GM12874 (cell line): ENCODE data around the gene WDR70.

Experiments
- TF ChIP-seq, protein P1 (sequence below): IDR thresholded peaks from 2 replicates; pipeline ENCODE4 v1.5.1; 2011; ENCODE audit warnings: low read depth, mild to moderate bottlenecking, control low read depth, low read length, moderate library complexity; ENCODE audit not compliant: insufficient read depth

The WDR70 gene

DNA sequence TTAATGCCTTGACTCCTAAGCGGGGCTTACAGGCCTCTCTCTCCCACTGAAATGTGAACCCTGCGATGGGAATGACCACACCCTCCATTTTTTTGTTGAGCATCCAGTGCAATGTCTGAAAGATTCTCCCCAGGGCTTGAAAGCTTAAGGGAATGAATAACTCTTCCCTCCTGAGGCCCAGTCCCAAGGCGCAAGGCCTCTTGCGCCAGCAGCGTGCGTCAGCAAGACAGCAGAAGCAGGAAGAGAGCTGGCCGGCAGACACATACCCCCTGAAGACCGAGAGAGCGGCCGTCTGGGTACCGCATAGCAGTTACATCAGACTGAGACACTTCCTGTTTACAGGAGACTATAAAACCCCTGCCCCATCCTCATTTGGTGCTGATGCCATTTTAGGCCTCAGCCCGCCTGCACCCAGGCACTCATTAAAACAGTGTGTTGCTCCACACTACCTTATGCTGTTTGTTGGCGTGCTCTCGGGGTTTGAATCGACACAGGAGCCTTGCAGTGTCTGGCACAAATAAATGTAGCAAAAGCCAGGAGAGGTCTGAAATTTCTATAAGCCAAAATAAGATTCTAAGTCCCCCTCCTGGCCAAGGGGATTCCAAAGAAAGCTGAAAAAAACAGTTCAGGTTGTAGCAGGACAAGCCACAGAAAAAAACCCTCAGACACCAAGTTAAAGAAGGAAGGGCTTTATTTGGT, 398.5 kb downstream of the WDR70 start:
- TF ChIP-seq, protein P1, sequence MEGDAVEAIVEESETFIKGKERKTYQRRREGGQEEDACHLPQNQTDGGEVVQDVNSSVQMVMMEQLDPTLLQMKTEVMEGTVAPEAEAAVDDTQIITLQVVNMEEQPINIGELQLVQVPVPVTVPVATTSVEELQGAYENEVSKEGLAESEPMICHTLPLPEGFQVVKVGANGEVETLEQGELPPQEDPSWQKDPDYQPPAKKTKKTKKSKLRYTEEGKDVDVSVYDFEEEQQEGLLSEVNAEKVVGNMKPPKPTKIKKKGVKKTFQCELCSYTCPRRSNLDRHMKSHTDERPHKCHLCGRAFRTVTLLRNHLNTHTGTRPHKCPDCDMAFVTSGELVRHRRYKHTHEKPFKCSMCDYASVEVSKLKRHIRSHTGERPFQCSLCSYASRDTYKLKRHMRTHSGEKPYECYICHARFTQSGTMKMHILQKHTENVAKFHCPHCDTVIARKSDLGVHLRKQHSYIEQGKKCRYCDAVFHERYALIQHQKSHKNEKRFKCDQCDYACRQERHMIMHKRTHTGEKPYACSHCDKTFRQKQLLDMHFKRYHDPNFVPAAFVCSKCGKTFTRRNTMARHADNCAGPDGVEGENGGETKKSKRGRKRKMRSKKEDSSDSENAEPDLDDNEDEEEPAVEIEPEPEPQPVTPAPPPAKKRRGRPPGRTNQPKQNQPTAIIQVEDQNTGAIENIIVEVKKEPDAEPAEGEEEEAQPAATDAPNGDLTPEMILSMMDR: no peak

DNA sequence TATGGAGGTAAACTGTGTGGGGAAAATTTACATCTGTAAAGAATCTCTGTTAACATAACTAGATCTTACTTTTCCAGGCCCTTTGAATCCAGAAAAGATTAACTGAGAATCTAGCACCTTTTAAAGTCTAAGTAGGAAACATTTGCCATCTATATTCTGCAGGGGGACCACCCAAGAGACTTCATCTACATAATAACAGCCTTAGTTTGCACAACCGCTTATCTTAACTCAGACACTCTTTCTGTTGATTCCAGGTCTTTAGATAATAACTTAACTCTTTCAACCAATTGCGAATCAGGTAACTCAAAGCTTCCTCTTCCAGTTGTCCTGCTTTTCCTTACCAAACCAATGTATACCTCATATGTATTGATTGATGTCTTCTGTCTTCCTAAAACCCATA, 407.3 kb downstream of the WDR70 start:
- TF ChIP-seq, protein P1: no peak

DNA sequence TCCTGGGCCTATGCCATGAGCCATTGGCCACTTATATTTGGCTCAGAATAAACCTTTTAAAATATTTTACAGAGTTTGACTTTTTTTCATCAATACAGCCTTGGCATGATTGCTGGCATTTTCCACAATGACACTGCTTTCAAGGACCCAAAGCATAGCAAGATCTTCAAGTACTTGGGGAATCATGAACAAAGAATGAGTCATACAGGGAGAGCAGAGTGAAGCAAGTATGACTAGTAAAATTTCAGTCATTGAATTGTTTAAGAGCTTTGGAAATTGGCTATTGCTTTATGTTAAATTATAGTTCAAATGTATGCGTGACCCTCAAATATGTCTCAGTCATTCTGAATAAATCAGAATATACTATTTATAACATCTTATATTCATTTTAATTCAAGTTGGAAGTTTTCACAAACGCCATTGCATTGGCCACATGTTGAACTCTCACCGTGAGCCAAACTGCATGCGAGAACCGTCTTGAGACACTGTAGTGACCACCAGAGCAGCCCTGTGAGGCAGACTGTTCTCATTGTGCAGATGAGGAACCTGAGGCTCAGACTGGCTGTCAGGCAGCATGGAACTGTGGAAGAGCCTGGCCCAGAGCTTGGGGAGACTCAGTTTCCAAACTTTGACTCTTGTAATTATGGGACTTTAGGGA, 407.9 kb downstream of the WDR70 start:
- TF ChIP-seq, protein P1: no peak

DNA sequence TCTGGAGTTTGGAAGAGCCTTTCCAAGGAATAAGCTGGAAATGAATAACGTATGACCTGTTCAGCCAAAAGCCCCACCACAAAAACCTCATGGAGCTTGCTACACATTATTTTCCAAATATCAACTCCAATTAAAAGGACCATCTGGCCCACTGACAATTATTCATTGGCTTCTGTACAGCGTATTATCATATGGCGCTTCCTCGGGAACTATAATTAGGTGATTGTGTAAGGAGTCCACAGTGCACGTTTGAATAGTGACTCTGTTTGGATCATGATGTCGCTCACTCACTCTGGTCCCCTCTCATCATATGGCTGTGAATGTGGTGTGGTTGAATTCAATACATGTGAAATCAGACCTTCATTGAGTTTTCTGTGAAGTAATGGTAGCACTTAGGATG, 408.6 kb downstream of the WDR70 start:
- TF ChIP-seq, protein P1: no peak

DNA sequence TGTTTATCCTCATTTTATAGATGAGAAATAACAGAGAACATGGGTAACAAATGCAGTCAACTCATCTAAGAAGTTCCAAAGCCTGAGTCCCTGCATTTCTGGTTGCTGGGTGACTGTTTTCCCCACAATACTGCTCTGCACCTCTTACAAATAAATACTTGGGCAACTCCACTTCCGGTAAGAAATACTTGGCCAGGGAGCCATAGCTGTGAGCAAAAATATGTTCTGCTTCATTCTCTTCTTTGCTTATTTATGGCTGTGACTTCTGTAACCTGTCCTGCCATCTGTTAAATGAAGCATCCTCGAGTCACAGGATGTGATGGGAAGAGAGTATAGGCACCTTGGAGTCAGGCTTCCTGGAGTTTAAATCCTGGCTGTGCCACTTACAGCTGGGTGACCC, 410.9 kb downstream of the WDR70 start:
- TF ChIP-seq, protein P1: no peak

DNA sequence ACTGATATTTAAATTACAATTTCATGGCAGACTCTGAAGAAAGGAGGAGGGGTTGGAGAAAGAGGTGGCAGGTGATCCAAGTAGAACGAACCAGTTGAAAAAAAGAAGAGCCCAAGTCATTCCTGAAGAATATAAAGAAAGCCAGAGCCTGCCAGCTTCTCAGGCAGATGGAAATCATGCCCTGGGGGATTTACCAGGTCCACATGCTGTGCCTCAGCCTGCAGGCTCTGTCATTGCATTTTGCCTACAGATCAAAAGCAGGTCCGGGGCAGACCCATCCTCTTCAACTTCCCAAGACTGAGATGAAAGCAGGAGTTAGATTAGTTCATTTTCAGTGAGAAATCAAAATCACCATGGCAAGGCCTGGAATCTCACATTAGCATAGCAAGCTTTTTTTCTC, 412.2 kb downstream of the WDR70 start:
- TF ChIP-seq, protein P1: no peak

DNA sequence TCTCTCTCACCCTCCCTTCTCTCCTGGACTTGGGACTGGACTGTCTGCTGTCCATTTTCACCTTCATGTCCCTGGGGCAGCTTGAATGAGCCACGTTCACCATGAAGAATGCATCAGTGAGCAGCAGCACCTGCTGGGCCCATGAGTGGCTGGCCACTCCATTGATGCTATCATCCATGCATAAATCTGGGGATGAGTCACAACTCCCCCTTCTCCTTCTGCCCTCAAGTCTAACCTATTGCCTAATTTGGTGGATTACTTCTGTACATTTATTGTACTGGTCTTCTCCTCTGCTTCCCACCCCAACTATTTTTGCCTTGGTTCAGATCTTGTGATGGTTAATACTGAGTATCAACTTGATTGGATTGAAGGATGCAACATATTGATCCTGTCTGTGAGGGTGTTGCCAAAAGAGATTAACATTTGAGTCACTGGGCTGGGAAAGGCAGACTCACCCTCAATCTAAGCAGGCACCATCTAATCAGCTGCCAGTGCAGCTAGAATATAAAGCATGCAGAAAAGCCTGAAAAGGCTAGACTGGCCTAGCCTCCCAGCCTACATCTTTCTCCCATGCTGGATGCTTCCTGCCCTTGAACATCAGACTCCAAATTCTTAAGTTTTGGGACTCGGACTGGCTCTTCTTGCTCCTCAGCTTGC, 414.0 kb downstream of the WDR70 start:
- TF ChIP-seq, protein P1: no peak
